ENCODE results near the gene DCAF7.

Gene DCAF7

GRCh38 chr17:63540590-63540989 is 9.7 kb upstream of the DCAF7 start:
- no peak overlapping the region for H3K27ac ChIP-seq
- no peak for TF ChIP-seq ZFX (IDR thresholded peaks at IDR 0.05)
- TF ChIP-seq CTCF (conservative IDR thresholded peaks at IDR 0.05): no peak

GRCh38 chr17:63542218-63542545 is 8.1 kb upstream of the DCAF7 start:
- TF ChIP-seq CTCF (conservative IDR thresholded peaks at IDR 0.05): no peak
- TF ChIP-seq ZFX (IDR thresholded peaks at IDR 0.05): no peak
- H3K27ac ChIP-seq: no peak overlapping the region

- no peak for TF ChIP-seq CTCF (conservative IDR thresholded peaks at IDR 0.05)
- TF ChIP-seq ZFX (IDR thresholded peaks at IDR 0.05): no peak
- no peak overlapping the region for H3K27ac ChIP-seq
These were observed 7.1 kb upstream of the DCAF7 start for GRCh38 chr17:63542942-63543821.

- no peak overlapping the region for H3K27ac ChIP-seq
- TF ChIP-seq ZFX (IDR thresholded peaks at IDR 0.05): no peak
- TF ChIP-seq CTCF (conservative IDR thresholded peaks at IDR 0.05): no peak
These were observed 6.4 kb upstream of the DCAF7 start for GRCh38 chr17:63543822-63544420.

GRCh38 chr17:63544467-63545301 is 5.6 kb upstream of the DCAF7 start:
- TF ChIP-seq CTCF (conservative IDR thresholded peaks at IDR 0.05) (no peak), ZFX (IDR thresholded peaks at IDR 0.05) (no peak)
- no peak overlapping the region for H3K27ac ChIP-seq

GRCh38 chr17:63546308-63547082 is 3.8 kb upstream of the DCAF7 start:
- H3K27ac ChIP-seq: no peak overlapping the region
- TF ChIP-seq ZFX (IDR thresholded peaks at IDR 0.05) (no peak), CTCF (conservative IDR thresholded peaks at IDR 0.05) (no peak)
